Activated T-cell treated with anti-CD3 and anti-CD28 coated beads, Interleukin-2, amount 50 U/mL, for 72 hours (primary cell): Measurements from ENCODE around the gene MRPL50. TPM values are rescaled to one million over a fixed set of nuclear protein-coding genes. Genes with fewer than 3 reads are reported as not detected.
"Not testable (repeated sequence)": the region's sequence is repeated elsewhere in the genome, so short reads cannot be mapped to it uniquely, and the experiment has no call there.

Experiments
- ATAC-seq, 2 donors: fragments of 150-1000 bp; cut with Tn5 transposase; replicated peaks in 1 of 2; 2 replicates each; pipeline ENCODE4 v1.10.0; 2021; ENCODE audit warnings: moderate library complexity in 2 of 2, mild to moderate bottlenecking in 1 of 2
- DNase-seq, 2 donors: peaks; one replicate each; pipeline ENCODE4 v3.0.0; 2021 to 2022; ENCODE audit warnings: mixed read lengths in 1 of 2
- H3K27ac Mint-ChIP-seq: one replicate; pipeline ENCODE4 v1.8.0; 2022; ENCODE audit warnings: mild to moderate bottlenecking, moderate library complexity, mixed read lengths
- H3K27me3 Mint-ChIP-seq: one replicate; pipeline ENCODE4 v1.8.0; 2022; ENCODE audit warnings: low read depth, mixed read lengths
- H3K36me3 Mint-ChIP-seq, 2 donors: one replicate each; pipeline ENCODE4 v1.8.0; 2022; ENCODE audit warnings: mixed read lengths in 2 of 2, mild to moderate bottlenecking in 1 of 2; ENCODE audit not compliant: insufficient read depth in 2 of 2
- H3K4me1 Mint-ChIP-seq: one replicate; pipeline ENCODE4 v1.8.0; 2022; ENCODE audit warnings: low read depth, mixed read lengths
- H3K4me3 Mint-ChIP-seq, 2 donors: one replicate each; pipeline ENCODE4 v1.8.0; 2022; ENCODE audit warnings: mild to moderate bottlenecking in 2 of 2, mixed read lengths in 2 of 2, moderate library complexity in 2 of 2
- H3K9me3 Mint-ChIP-seq, 2 donors: one replicate each; pipeline ENCODE4 v1.8.0; 2022; ENCODE audit warnings: mixed read lengths in 2 of 2
- total RNA-seq, 2 donors: library from RNA; stranded (reverse); gene quantifications; one replicate each; pipeline ENCODE4 v1.2.3, GENCODE V29; 2022

The MRPL50 gene
- total RNA-seq, 2 donors from 2014 or later: 11.6 to 11.8 TPM

GRCh38 chr9:101408374-101409078 lies 10.1 kb upstream of the MRPL50 start:
- ATAC-seq: no peak
- peaks cover 53 to 87% of the 10 kb centered on the region in 2 donors for H3K36me3 Mint-ChIP-seq
- peaks cover 5% of the 10 kb centered on the region for H3K4me1 Mint-ChIP-seq
- H3K27ac Mint-ChIP-seq: no peak overlapping the region
- H3K4me3 Mint-ChIP-seq: no peak overlapping the region
- DNase-seq: no peak
- H3K9me3 Mint-ChIP-seq: peaks cover 31 to 41% of the 10 kb centered on the region in 2 donors
- H3K27me3 Mint-ChIP-seq: no peaks in the 10 kb centered on the region

- H3K9me3 Mint-ChIP-seq: peaks cover 20 to 30% of the 10 kb centered on the region in 2 donors
- H3K27ac Mint-ChIP-seq: peak overlapping the region; percentile 12
- peaks cover 59 to 84% of the 10 kb centered on the region in 2 donors for H3K36me3 Mint-ChIP-seq
- no peak for ATAC-seq
- H3K27me3 Mint-ChIP-seq: no peaks in the 10 kb centered on the region
- DNase-seq: no peak
- no peak overlapping the region for H3K4me3 Mint-ChIP-seq
- peaks cover 42% of the 10 kb centered on the region for H3K4me1 Mint-ChIP-seq
Measured at GRCh38 chr9:101403516-101404285, 5.3 kb upstream of the MRPL50 start.

GRCh38 chr9:101400120-101400519 lies 1.7 kb upstream of the MRPL50 start:
- Mint-ChIP-seq H3K27ac (peak overlapping the region; percentile 81), H3K4me3 (peak overlapping the region; percentile 90 to 99), H3K36me3 (peaks cover 45 to 70% of the 10 kb centered on the region in 2 donors), H3K27me3 (no peaks in the 10 kb centered on the region), H3K4me1 (peaks cover 66% of the 10 kb centered on the region), H3K9me3 (peaks cover 11 to 17% of the 10 kb centered on the region in 2 donors)
- DNase-seq (no peak), ATAC-seq (no peak)

- peak overlapping the region; percentile 81 for H3K27ac Mint-ChIP-seq
- H3K27me3 Mint-ChIP-seq: no peaks in the 10 kb centered on the region
- DNase-seq (no peak), ATAC-seq (no peak)
- peaks cover 70% of the 10 kb centered on the region for H3K4me1 Mint-ChIP-seq
- peaks cover 43 to 70% of the 10 kb centered on the region in 2 donors for H3K36me3 Mint-ChIP-seq
- H3K9me3 Mint-ChIP-seq: peaks cover 10 to 14% of the 10 kb centered on the region in 2 donors
- H3K4me3 Mint-ChIP-seq: peak overlapping the region; percentile 90 to 99
Measured at GRCh38 chr9:101399643-101399970, 1.2 kb upstream of the MRPL50 start.

- Mint-ChIP-seq H3K27ac (peak overlapping the region; percentile 99), H3K4me1 (peaks cover 74% of the 10 kb centered on the region), H3K36me3 (peaks cover 47 to 70% of the 10 kb centered on the region in 2 donors), H3K9me3 (peaks cover 13 to 17% of the 10 kb centered on the region in 2 donors), H3K27me3 (no peaks in the 10 kb centered on the region), H3K4me3 (peak overlapping the region; percentile 90 to 99)
- DNase-seq (peak in 1 of 2 donors; percentile 4), ATAC-seq (peak in 1 of 2 donors; percentile 19)
Measured at GRCh38 chr9:101398930-101399642, 668 bp upstream of the MRPL50 start.

GRCh38 chr9:101397746-101398067 lies 711 bp downstream of the MRPL50 start:
- Mint-ChIP-seq H3K9me3 (peaks cover 14% of the 10 kb centered on the region in 2 donors), H3K27ac (peak overlapping the region; percentile 99), H3K27me3 (no peaks in the 10 kb centered on the region), H3K4me1 (peaks cover 66% of the 10 kb centered on the region), H3K4me3 (peak overlapping the region; percentile 90 to 99), H3K36me3 (peaks cover 43 to 70% of the 10 kb centered on the region in 2 donors)
- DNase-seq: no peak
- no peak for ATAC-seq

GRCh38 chr9:101394687-101395086 lies 3.7 kb downstream of the MRPL50 start:
- H3K27ac Mint-ChIP-seq: peak overlapping the region; percentile 43
- DNase-seq: no peak
- H3K4me3 Mint-ChIP-seq: peak overlapping the region in 1 of 2 donors; percentile 17
- peaks cover 17 to 19% of the 10 kb centered on the region in 2 donors for H3K9me3 Mint-ChIP-seq
- H3K36me3 Mint-ChIP-seq: peaks cover 32 to 66% of the 10 kb centered on the region in 2 donors
- ATAC-seq: no peak
- H3K4me1 Mint-ChIP-seq: peaks cover 54% of the 10 kb centered on the region
- no peaks in the 10 kb centered on the region for H3K27me3 Mint-ChIP-seq

GRCh38 chr9:101393135-101393534 lies 5.3 kb downstream of the MRPL50 start:
- H3K27me3 Mint-ChIP-seq: no peaks in the 10 kb centered on the region
- peak overlapping the region in 1 of 2 donors; percentile 6 for H3K4me3 Mint-ChIP-seq
- no peak overlapping the region for H3K27ac Mint-ChIP-seq
- no peak for DNase-seq
- H3K9me3 Mint-ChIP-seq: peaks cover 17 to 19% of the 10 kb centered on the region in 2 donors
- H3K36me3 Mint-ChIP-seq: peaks cover 28 to 69% of the 10 kb centered on the region in 2 donors
- peaks cover 54% of the 10 kb centered on the region for H3K4me1 Mint-ChIP-seq
- no peak for ATAC-seq

- peaks cover 21% of the 10 kb centered on the region for H3K4me1 Mint-ChIP-seq
Measured at GRCh38 chr9:101388507-101388993, 9.9 kb downstream of the MRPL50 start.

GRCh38 chr9:101387871-101388506 lies 10.4 kb downstream of the MRPL50 start:
- Mint-ChIP-seq H3K4me3 (no peak overlapping the region), H3K36me3 (peaks cover 13 to 51% of the 10 kb centered on the region in 2 donors), H3K4me1 (peaks cover 19% of the 10 kb centered on the region), H3K27me3 (no peaks in the 10 kb centered on the region), H3K27ac (no peak overlapping the region), H3K9me3 (peaks cover 13 to 14% of the 10 kb centered on the region in 2 donors)
- peak in 1 of 2 donors; percentile 5 for DNase-seq
- ATAC-seq: peak; percentile 60 to 63

More at GRCh38 chr9:101388507-101388993, 9.9 kb downstream of the MRPL50 start:
- Mint-ChIP-seq H3K9me3 (peaks cover 15% of the 10 kb centered on the region in 2 donors), H3K36me3 (peaks cover 15 to 56% of the 10 kb centered on the region in 2 donors), H3K27ac (peak overlapping the region; percentile 38), H3K27me3 (no peaks in the 10 kb centered on the region), H3K4me3 (no peak overlapping the region)
- ATAC-seq (no peak), DNase-seq (no peak)

GRCh38 chr9:101384873-101385536 lies 13.4 kb downstream of the MRPL50 start, which contains the start of gene BAAT:
Gene BAAT (minus strand): TSS chr9:101385006. CDS start chr9:101371404, 13,602 bp downstream.
- H3K27me3 Mint-ChIP-seq, DNase-seq, H3K4me1 Mint-ChIP-seq, H3K9me3 Mint-ChIP-seq, ATAC-seq, H3K4me3 Mint-ChIP-seq, H3K27ac Mint-ChIP-seq: not testable (repeated sequence)
- peaks cover 1 to 27% of the 10 kb centered on the region in 2 donors for H3K36me3 Mint-ChIP-seq

GRCh38 chr9:101383361-101383760 lies 15.1 kb downstream of the MRPL50 start:
- Mint-ChIP-seq H3K4me1 (no peaks in the 10 kb centered on the region), H3K27me3 (no peaks in the 10 kb centered on the region), H3K9me3 (peaks cover 6 to 7% of the 10 kb centered on the region in 2 donors), H3K36me3 (peaks cover 1 to 23% of the 10 kb centered on the region in 2 donors), H3K4me3 (no peak overlapping the region), H3K27ac (no peak overlapping the region)
- DNase-seq: no peak
- no peak for ATAC-seq
